NCI-H82 (cell line): ENCODE results near the gene GLRX2.

ENCODE experiments used
- DNase-seq: peaks from one replicate; lab custom pipeline; 2025; lab: John Stamatoyannopoulos, UW

Gene GLRX2

DNA sequence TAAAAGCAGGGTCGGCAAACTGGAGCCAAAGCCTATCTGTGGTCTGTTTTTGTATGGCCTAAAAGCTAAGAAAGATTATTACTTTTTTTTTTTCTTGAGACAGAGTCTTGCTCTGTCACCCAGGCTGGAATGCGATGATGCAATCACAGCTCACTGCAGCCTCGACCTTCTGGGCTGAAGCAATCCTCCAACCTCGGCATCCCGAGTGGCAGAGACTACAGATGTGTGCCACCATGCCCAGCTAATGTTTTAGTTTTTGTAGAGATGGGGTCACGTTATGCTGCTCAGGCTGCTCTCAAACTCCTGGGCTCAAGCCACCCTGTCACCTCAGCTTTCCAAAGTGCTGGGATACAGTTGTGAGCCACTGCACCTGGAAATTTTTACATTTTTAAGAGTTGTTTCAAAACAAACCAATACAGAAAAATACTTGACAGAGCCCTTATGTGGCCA, 6.5 kb upstream of the GLRX2 start:
- no peak for DNase-seq

DNA sequence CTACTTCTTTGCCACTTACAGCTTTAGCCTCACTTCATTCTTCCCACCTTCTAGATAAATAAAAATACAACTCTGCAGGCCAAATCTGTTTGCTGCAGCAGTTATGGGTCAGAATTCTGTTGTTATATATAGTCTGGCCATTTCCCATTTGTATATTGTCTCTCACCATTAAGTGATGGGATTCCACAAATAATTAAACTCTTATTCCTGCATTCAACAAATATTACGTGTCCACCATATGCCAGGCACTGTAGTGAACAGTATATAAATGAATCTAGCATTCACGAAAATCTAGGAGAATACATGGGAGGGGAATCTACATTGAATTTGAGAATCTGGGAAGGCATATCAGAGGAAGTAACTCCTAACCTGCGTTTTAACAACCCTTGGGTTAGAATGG, 5.7 kb upstream of the GLRX2 start:
- DNase-seq, result no peak

DNA sequence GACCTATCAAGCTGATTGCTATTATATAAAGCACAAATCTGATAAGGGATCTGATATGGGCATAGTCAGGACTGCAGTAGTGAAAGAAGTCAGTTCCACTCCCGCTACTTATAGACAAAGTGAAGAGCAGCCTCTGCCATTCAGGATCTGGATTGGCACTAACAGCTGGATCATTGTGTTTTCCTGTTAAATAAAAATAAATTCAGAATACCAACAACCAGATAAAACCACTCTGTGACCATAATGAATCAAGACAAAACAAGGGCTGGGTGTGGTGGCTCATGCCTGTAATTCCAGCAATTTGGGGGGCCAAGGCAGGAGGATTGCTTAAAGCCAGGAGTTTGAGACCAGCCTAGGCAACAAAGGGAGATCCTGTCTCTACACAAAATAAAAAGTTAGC, 5.0 kb upstream of the GLRX2 start:
- no peak for DNase-seq

DNA sequence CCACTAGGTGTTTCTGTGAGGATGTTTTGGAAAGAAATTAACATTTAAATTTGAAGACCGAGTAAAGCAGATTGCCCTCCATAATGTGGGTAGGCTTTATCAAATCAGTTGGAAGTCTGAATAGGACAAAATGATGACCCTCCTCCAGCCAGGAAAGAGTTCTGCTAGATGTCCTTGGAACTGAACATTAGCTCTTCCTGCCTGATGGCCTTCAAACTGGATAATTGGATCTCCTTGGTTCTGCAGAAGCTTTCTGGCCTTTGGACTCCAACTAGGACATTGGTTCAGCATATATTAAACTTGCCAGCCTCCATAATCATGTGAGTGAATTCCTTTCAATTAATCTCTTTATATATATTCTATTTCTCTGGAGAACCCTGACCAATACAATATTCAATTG, 4.4 kb upstream of the GLRX2 start:
- no peak for DNase-seq

DNA sequence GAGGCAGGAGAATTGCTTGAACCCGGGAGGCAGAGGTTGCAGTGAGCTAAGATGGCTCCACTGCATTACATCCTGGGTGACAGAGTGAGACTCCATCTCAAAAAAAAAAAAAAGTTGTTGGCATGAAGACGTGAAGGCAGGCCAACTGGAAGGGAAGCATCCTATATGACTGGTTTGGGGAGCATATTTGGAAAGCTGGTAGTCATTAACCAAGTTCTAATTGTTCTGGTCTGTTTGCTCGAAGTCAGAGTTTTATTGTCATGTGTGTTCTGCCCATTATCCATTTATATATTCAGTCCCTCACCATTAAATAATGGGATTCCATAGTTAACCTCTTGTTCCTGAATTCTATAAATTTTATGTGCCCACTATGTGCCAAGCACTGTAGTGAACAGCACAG, 3.3 kb upstream of the GLRX2 start:
- DNase-seq, result no peak

DNA sequence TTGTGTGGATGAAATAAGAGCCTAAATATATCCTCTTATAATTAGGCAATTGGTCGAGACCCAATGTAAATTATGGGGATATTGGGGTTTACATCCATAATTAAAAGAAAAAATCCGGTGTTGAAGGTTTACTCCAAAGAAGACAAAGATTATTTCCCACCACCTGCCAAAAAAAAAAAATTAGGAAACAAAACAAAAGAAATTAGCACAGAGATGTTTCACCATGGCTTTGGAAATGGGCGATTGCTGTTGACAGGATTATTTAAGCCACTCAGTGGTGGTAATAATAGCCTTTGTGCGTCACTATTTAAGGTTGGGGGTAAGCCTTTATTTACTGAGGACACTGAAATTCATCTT, 585 bp upstream of the GLRX2 start:
- peak; percentile 53 for DNase-seq

DNA sequence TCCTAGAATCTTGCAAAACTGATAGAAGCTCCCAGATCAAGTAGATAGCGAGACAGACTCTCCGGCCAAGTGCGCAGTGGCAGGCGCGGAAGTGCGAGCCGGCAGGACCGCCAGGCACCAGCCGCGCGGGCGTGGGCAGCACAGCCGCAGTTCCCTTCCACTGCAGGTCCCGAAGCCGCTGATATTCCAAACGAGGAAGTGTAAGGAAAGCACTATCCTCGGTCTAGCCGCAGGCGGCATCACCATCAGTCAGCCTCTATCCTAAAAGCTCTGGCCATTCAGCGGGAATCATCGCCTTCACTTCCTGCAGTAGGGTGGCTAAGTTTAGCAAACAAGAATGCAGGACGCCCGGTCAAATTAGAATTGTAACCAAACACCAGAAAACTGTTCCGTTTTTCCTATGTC, 710 bp downstream of the GLRX2 start:
- peak; percentile 58 for DNase-seq

DNA sequence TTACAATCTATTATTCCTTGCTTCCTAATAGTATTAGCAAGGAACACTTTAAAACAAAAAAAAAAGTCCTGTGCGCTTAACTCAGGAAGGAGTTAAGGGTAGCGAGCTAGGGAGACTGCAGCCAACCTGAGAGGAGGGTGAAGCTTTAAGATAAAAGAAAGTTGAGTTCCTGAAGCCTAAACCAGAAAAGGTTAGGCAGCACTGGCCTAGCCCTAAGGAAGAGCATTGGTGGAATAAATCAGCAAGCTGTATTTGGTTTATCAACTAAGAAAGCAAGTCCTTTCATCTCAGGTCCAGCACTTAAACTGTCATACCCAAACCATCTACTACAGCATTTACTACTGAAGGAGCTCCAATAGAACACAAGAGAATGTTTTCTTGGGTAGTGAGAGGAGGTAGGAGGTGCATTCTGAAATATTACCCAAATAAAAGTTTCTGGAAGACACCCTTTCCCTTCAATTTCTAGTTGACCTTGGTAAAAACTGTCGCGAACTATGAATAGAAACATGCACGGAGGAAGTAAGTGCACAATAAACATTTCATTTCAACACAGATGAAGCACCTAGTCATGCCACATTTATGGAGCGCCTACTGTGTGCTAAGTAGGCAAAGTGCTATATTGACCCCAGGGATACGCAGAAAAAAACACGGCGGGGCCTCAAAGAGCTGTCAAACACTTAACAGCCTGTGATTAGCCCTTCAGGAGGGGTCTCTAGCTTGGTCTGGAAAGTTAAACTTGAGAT, 1.3 kb downstream of the GLRX2 start:
- no peak for DNase-seq

DNA sequence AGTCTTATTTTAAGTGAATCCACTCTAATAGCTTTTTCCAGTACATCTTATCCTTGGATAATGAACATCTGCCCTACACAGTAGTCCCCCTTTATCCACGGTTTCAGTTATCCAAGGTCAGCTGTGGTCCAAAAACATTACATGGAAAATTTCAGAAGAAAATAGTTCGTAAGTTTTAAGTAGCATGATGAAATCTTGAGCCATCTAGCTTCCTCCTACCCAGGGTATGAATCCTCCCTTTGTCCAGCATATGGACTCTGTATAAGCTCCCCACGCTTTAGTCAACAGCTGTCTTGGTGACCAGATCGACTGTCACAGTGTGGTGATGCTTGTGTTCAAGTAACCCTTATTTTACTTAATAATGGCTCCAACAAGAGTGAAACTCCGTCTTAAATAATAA, 2.6 kb downstream of the GLRX2 start:
- peak; percentile 18 for DNase-seq

DNA sequence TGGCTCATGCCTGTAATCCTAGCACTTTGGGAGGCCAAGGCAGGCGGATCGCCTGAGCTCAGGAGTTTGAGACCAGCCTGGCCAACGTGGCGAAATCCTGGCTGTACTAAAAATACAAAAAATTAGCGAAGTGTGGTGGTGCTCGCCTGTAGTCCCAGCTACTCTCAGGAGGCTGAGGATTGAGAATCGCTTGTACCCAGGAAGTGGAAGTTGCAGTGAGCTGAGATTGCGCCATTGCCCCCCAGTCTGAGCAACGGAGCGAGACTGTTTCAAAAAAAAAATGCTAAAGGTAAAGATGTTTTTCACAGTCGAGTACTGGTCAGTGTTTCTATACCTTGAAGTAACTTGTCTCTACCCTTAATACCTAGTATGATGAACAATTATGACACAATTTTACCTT, 11.1 kb downstream of the GLRX2 start:
- DNase-seq, result no peak

DNA sequence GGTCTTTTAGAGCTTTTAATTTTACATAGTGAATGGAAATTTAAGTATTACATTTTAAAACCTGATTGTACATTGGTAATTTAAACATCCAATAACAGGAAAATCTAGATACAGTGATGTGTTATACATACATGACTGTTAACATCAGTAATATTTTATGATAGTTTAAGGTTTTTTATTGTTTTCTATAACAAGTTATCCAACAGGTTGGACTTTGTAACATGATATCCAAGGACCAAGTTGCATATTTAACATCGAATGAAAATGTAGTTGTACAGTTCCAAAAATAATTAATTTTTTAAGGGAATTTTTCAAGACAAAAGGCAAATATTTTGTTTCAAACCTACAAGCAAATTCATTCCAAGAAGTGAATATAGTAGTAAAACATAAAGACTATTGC, 14.3 kb downstream of the GLRX2 start:
- no peak for DNase-seq

DNA sequence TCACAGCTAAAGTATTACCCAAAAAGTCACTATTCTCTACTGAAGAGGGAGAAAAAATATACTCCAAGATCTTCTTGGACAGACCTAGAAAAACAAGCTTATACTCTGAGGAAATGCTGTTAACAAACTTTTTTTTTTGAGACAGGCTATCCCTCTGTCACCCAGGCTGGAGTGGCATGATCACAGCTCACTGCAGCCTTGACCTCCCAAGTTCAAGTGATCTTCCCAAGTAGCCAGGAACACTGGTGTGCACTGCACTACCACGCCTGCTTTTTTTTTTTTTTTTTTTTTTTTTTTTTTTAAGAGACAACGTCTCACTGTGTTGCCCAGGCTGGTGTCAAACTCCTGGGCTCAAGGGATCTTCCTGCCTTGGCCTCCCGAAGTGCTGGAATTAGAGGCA, 17.3 kb downstream of the GLRX2 start:
- DNase-seq, result no peak

DNA sequence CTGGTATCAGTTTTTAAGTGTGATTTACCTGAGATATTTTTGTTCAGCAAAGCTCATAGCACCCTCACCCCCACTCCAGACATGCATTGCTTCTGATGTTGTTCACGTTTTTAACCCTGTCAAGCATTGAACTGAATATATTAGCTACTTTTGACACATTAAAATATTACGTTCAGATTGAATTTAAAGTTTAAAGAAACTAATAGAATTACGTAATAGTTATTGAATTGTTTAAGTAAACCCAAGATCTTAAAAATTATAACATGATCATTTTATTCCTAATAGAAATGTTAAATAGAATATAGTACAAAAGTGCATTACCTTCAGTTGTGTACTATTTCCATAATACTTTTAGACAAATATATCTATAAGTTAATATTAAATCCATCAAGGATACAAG, 18.9 kb downstream of the GLRX2 start:
- DNase-seq, result no peak

DNA sequence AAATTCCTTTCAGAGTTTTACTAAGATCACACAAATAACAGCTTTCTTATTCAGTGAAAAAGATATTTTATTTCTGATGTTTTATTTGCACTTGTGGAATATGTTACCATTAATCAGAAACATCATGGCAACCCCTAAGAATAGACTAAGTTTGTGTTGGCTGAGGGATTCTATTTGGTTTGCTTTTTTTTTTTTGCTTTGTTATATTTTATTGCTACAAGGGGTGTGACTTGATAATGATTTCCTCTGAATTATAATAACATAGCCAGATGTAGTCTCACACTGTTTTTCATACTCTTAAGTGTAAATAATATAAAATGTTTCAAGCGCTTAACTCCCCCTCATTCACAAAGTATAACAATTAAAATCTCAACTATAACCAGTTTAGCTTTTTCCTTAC, 20.0 kb downstream of the GLRX2 start:
- no peak for DNase-seq

DNA sequence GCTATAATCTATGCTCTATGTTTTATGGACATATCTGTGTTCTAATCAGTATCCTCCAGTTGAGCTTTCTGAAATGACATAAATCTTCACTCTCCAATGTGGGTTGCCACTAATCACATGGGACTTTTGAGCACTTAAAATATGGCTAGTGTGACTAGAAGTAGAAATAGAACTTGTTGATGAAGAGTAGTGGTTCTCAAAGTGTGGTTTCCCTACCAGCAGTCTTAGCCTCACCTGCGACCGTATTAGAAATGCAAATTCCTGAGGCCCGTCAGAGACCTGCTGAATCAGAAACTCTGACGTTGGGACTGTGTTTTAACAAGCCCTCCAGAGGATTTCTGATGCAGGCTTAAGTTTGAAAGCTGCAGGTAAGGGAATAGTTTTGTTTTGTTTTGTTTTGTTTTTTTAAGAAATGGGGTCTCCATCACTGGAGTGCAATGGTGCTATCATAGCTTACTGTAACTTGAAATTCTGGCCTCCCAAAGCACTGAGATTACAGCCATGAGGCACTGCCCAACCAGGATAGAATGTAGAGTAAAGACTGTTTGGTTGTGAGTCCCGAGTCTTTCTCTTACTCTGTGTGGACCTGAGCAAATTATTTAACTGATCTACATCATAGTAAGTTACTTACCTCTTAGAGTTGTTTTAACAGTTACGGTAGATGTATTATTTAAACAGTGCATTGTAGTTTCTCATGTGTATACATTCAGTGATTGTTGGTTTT, 21.7 kb downstream of the GLRX2 start:
- no peak for DNase-seq

DNA sequence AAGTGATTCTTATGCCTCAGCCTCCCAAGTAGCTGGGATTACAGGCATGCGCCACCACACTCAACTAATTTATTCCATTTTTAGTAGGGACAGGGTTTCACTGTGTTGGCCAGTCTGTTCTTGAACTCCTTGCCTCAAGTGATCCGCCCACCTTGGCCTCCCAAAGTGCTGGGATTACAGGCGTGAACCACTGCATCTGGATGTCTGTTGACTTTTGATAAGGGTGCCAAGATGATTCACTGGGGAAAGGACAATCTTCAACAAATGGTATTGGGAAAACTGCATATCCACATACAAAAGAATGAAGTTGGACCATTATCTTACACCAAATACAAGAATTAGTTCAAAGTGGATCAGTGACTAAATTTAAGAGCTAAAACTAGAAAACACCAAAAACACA, 26.0 kb downstream of the GLRX2 start:
- DNase-seq, result no peak

DNA sequence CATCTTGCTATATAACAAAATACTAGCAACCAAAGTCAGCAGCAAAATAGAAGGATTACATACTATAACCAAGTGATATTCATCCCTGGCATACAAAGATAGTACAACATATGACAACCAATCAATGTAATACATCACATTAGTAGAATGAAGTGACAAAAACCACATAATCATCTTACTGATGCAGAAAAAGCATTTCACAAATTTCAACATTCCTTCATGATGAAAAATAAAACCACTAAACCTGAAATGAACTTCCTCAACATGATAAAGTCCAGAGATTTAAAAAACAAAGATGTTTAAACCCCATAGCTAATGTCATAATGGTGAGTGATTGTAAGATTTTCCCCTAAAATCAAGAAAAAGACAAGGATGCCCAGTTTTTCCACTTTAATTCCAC, 27.2 kb downstream of the GLRX2 start:
- no peak for DNase-seq

DNA sequence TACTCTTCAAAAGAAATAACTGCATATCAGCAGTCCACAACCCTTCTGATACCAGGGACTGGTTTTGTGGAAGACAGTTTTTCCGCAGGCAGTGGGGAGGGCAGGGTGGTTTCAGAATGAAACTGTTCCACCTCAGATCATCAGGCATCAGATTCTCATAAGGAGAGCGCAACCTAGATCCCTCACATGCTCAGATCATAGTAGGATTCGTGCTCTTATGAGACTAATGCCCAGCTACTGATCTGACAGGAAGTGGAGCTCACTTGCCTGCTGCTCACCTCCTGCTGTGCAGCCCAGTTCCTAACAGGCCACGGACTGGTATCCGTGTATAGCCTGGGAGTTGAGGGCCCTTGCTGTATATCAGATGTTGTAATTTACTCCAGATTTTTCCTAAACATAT, 34.3 kb downstream of the GLRX2 start:
- DNase-seq, result peak; percentile 14

DNA sequence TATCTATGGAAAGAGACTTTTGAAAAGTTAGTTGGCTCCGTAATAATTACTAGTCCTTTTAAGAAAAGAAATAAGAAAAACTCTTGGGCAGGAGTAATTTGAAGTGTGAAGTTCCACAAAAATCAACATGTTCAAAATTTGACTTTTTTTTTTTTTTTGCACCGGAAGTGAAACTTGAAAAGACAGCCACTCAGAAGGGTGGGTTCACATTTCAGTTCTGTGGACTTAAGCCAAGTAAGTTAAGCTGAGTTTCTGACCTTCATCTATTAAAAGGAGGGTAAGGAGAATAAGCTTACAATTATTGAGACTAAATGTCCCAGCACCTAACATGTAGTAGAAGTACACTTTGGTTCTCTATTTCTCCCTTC, 34.8 kb downstream of the GLRX2 start:
- DNase-seq, result no peak

DNA sequence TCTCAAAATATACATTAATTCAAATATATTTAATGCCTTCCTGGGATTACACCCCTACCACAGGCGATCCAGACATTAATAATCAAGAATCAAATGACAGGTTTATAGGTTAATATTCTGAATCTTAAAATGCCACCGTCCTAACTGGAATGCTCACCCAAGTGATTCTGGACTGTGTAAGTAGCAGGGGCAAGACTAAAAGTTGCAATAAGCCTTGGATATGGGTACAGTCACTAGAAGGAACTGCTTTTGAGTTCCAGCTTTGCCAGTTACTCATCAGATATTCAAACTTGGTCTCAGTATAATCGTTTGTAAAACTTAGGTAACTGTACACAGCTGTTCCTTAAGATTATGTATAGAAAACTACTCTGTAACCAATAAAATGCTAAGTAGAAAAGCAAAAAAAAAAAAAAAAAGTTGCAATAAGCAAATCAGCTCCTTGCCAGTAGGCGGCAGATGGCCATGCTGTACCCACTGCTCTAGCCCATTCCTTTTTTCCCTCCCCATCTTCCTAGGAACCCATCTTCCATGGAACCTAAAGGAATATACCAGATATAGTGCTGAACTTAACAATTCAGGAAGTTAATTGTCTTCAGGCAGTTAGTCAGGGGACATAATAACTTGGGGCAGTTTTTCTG, 35.3 kb downstream of the GLRX2 start:
- DNase-seq, result peak; percentile 46

DNA sequence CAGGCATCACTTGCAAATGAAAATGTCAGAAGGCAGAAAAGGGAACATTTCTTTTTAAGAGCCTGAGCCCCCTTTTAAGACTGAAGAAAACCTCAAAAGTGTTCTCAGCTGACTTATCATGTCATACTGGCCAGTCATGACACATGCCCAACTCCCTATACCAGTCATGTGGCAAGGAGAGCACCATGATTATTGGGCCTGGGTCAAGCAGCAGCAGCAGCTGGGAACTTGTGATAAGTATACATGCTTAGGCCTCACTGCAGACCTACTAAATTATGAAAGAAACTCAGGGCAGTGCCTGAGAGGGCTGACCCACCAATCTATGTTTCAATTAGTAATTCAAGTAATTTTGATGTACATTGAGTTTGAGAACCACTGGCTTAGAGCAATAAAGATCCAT, 37.2 kb downstream of the GLRX2 start:
- DNase-seq, result no peak

DNA sequence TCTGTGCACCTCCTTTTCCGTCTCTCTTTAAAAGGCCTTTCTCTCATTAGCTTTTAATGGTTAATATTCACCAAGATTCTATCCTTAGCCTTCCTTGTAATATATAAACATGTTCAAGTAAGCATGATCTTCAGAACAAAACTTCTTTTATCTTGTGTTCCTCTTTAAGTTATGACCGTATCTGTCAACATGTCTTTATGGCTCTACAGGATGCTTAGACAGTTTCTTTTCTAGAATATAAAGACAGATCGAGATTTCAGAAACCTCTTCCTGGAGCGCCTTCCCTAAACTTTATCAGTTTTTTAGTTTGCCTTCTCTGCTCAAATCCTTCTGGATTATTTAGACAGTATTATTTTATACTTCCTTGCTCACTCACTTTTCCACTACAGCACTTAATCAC, 38.6 kb downstream of the GLRX2 start:
- DNase-seq, result no peak

DNA sequence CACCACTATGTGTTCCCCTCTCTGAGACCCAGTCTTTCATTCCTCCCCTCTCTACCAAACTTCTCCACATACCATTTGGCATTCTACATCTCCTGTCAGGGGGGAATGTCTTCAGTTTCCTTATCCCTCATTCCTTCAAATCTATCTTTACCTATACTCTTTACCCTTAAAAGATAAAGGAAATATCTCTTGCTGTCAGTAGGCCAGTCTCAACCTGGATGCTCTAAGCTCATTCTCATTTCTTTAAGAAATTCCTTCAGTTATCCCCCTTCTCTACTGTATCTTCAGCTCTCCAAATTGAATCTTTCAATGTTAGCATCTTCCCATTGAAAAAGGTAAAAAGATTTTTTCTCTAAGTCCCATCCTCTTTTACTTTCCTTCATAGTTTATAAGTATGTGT, 39.3 kb downstream of the GLRX2 start:
- no peak for DNase-seq
